GM23338 (cell line): Measurements from ENCODE around the gene SNUPN. TPM values are rescaled to one million over a fixed set of nuclear protein-coding genes. Genes with fewer than 3 reads are reported as not detected.

Experiments
- ATAC-seq: fragments of 200-7000 bp; cut with Tn5 transposase; 3 replicates; pipeline ENCODE4 v1.9.1; 2020
- DNase-seq: peaks from one replicate; pipeline ENCODE4 v3.0.0-alpha.2; 2015; ENCODE audit warnings: low spot score
- H2AFZ ChIP-seq: fragments of 200-600 bp; sonication (generic); 2 replicates; pipeline ENCODE4 v1.8.0; 2016; ENCODE audit warnings: antibody characterized with exemption, mild to moderate bottlenecking, moderate library complexity
- H3F3A ChIP-seq: fragments of 200-600 bp; sonication (generic); replicated peaks from 2 replicates; pipeline ENCODE4 v1.8.0; 2017; ENCODE audit warnings: antibody characterized with exemption, mixed run types, low read depth
- H3K27ac ChIP-seq: fragments of 200-600 bp; sonication (generic); 2 replicates; pipeline ENCODE4 v1.6.1; 2016; ENCODE audit warnings: low read depth
- H3K27me3 ChIP-seq: fragments of 200-600 bp; sonication (generic); 2 replicates; pipeline ENCODE4 v1.8.0; 2016; ENCODE audit warnings: mild to moderate bottlenecking, mixed run types, moderate library complexity; ENCODE audit not compliant: insufficient read depth
- H3K36me3 ChIP-seq: fragments of 200-600 bp; sonication (generic); 2 replicates; pipeline ENCODE4 v1.8.0; 2016; ENCODE audit warnings: mild to moderate bottlenecking; ENCODE audit not compliant: insufficient read depth
- H3K4me1 ChIP-seq: fragments of 200-600 bp; sonication (generic); 2 replicates; pipeline ENCODE4 v1.8.0; 2016; ENCODE audit warnings: mild to moderate bottlenecking, moderate library complexity; ENCODE audit not compliant: insufficient read depth
- H3K4me2 ChIP-seq: fragments of 200-600 bp; sonication (generic); 2 replicates; pipeline ENCODE4 v1.7.1; 2017; ENCODE audit warnings: mixed run types
- H3K4me3 ChIP-seq: fragments of 200-600 bp; sonication (generic); 2 replicates; pipeline ENCODE4 v1.6.1; 2016; ENCODE audit warnings: mixed run types
- H3K79me2 ChIP-seq: fragments of 200-600 bp; sonication (generic); replicated peaks from 2 replicates; pipeline ENCODE4 v1.8.0; 2017; ENCODE audit warnings: mild to moderate bottlenecking; ENCODE audit not compliant: insufficient read depth
- H3K9me2 ChIP-seq: fragments of 200-600 bp; sonication (generic); 2 replicates; pipeline ENCODE4 v1.8.0; 2017; ENCODE audit not compliant: insufficient read depth
- H4K20me1 ChIP-seq: fragments of 200-600 bp; sonication (generic); replicated peaks from 2 replicates; pipeline ENCODE4 v1.8.0; 2017; ENCODE audit warnings: mild to moderate bottlenecking; ENCODE audit not compliant: insufficient read depth
- H3K27ac Mint-ChIP-seq: 2 replicates; pipeline ENCODE4 v1.8.0; 2020; ENCODE audit warnings: inconsistent platforms, mild to moderate bottlenecking, moderate library complexity, mixed read lengths
- H3K27me3 Mint-ChIP-seq: 3 replicates; pipeline ENCODE4 v1.8.0; 2022; ENCODE audit warnings: low read depth, mild to moderate bottlenecking, moderate library complexity, mixed read lengths, inconsistent platforms; ENCODE audit not compliant: insufficient read depth, poor library complexity
- H3K36me3 Mint-ChIP-seq: 3 replicates; pipeline ENCODE4 v1.8.0; 2021; ENCODE audit warnings: low read depth, mild to moderate bottlenecking, inconsistent platforms, moderate library complexity, mixed read lengths
- H3K4me1 Mint-ChIP-seq: 3 replicates; pipeline ENCODE4 v1.8.0; 2020; ENCODE audit warnings: mild to moderate bottlenecking, inconsistent platforms, mixed read lengths
- H3K4me3 Mint-ChIP-seq: 3 replicates; pipeline ENCODE4 v1.8.0; 2021; ENCODE audit warnings: moderate library complexity, mild to moderate bottlenecking, inconsistent platforms, mixed read lengths
- H3K9me3 Mint-ChIP-seq: 3 replicates; pipeline ENCODE4 v1.8.0; 2020; ENCODE audit warnings: moderate library complexity, mild to moderate bottlenecking, inconsistent platforms, mixed read lengths
- CREB1 ChIP-seq: fragments of 250-450 bp; sonication (Bioruptor Pico); IDR thresholded peaks from 2 replicates; pipeline ENCODE4 v1.5.0; 2020; ENCODE audit warnings: low read depth, mild to moderate bottlenecking, moderate library complexity
- CTCF ChIP-seq, 2 experiments: fragments of 200-600 bp in 1 of 2; sonication (generic) in 1 of 2; conservative IDR thresholded peaks; 2 replicates each; pipeline versions ENCODE4 v1.5.1 to v1.6.1; 2016 to 2017; ENCODE audit warnings: antibody characterized with exemption in 2 of 2, low read depth in 2 of 2, mild to moderate bottlenecking in 2 of 2, moderate library complexity in 1 of 2
- ETS1 ChIP-seq: IDR thresholded peaks from 2 replicates; pipeline ENCODE4 v1.6.1; 2016; ENCODE audit warnings: antibody characterized with exemption
- EZH2 ChIP-seq: fragments of 200-600 bp; sonication (generic); IDR thresholded peaks from one replicate; pipeline ENCODE4 v1.8.0; 2017; ENCODE audit warnings: antibody characterized with exemption, mild to moderate bottlenecking, low read depth; ENCODE audit not compliant: unreplicated experiment
- EZH2phosphoT487 ChIP-seq: fragments of 200-600 bp; sonication (generic); IDR thresholded peaks from one replicate; pipeline ENCODE4 v1.8.1; 2018; ENCODE audit warnings: antibody characterized with exemption; ENCODE audit not compliant: unreplicated experiment
- JUNB ChIP-seq: IDR thresholded peaks from one replicate; pipeline ENCODE4 v1.6.1; 2016; ENCODE audit warnings: antibody characterized with exemption; ENCODE audit not compliant: unreplicated experiment
- NANOG ChIP-seq: IDR thresholded peaks from 2 replicates; pipeline ENCODE4 v1.6.1; 2016; ENCODE audit warnings: antibody characterized with exemption, borderline replicate concordance
- POLR2AphosphoS5 ChIP-seq: IDR thresholded peaks from 2 replicates; pipeline ENCODE4 v1.6.1; 2016; ENCODE audit warnings: antibody characterized with exemption, low read depth
- REST ChIP-seq: IDR thresholded peaks from one replicate; pipeline ENCODE4 v1.6.1; 2018; ENCODE audit warnings: antibody characterized with exemption; ENCODE audit not compliant: unreplicated experiment
- STAT1 ChIP-seq: IDR thresholded peaks from one replicate; pipeline ENCODE4 v1.6.1; 2016; ENCODE audit warnings: antibody characterized with exemption; ENCODE audit not compliant: unreplicated experiment
- ZNF114 ChIP-seq: fragments of 250-450 bp; sonication (Bioruptor Pico); IDR thresholded peaks from 2 replicates; pipeline ENCODE4 v1.5.0; 2020; ENCODE audit warnings: mild to moderate bottlenecking, moderate library complexity
- ZNF331 ChIP-seq: fragments of 250-450 bp; sonication (Bioruptor Pico); IDR thresholded peaks from 2 replicates; pipeline ENCODE4 v1.5.0; 2020; ENCODE audit warnings: low read depth, mild to moderate bottlenecking, moderate library complexity
- ZNF462 ChIP-seq: fragments of 250-450 bp; sonication (Bioruptor Pico); IDR thresholded peaks from 2 replicates; pipeline ENCODE4 v1.5.0; 2020; ENCODE audit warnings: mild to moderate bottlenecking, moderate library complexity
- polyA plus RNA-seq: library from polyadenylated mRNA; unstranded; fragments of >200 nt; fragmentation: Nextera tagmentation; extraction: Ambion mirVana; gene quantifications from 2 replicates; pipeline ENCODE4 v1.2.1, GENCODE V29; 2016
- total RNA-seq: library from RNA; depleted of rRNA; stranded (reverse); fragments of >200 nt; shearing (Covaris generic); gene quantifications from 2 replicates; pipeline ENCODE4 v1.2.3, GENCODE V29; 2014

The SNUPN gene
- total and polyA plus RNA-seq, 2 experiments from 2014 or later: 20.5 to 27.7 TPM

GRCh38 chr15:75656331-75656730, 30.8 kb upstream of the SNUPN start:
- no peaks in the 10 kb centered on the region; the same call in 2 of the 3 replicates for H3K9me3 Mint-ChIP-seq
- peaks cover 17% of the 10 kb centered on the region; the same call in 2 of the 3 replicates for H3K36me3 Mint-ChIP-seq
- H3K27me3 Mint-ChIP-seq: peaks cover 16% of the 10 kb centered on the region
- Histone ChIP-seq H3K4me3 (no peak overlapping the region), H3F3A (0 out of 2 replicates have a peak, but pooled peaks cover 2% of the 10 kb centered on the region), H3K4me1 (no peaks in the 10 kb centered on the region; the same call in 1 of the 2 replicates), H3K4me2 (no peak overlapping the region), H3K27ac (no peak overlapping the region), H3K27me3 (no peaks in the 10 kb centered on the region), H3K79me2 (peaks cover 43% of the 10 kb centered on the region), H3K36me3 (no peaks in the 10 kb centered on the region; the same call in 1 of the 2 replicates), H2AFZ (no peak overlapping the region), H3K9me2 (no peaks in the 10 kb centered on the region), H4K20me1 (peaks cover 10% of the 10 kb centered on the region)
- no peak for ATAC-seq
- TF ChIP-seq JUNB (no peak), CTCF (conservative IDR thresholded peaks at IDR 0.05; ENCODE audit: low read depth in 2 of 2) (no peak), ETS1 (no peak), ZNF331 (no peak), CREB1 (CRISPR knock-in tag) (no peak), STAT1 (no peak), REST (no peak), ZNF114 (no peak), NANOG (no peak), EZH2phosphoT487 (no peak), EZH2 (no peak), ZNF462 (CRISPR knock-in tag) (no peak), POLR2AphosphoS5 (no peak)
- H3K4me3 Mint-ChIP-seq: no peak overlapping the region; the same call in 2 of the 3 replicates
- H3K27ac Mint-ChIP-seq: 0 out of 2 replicates have a peak overlapping the region, but pooled peaks have one; percentile 29
- no peak for DNase-seq
- peaks cover 35% of the 10 kb centered on the region for H3K4me1 Mint-ChIP-seq
